ENCODE results near the gene PLA2G4E. TPM values are rescaled to one million over a fixed set of nuclear protein-coding genes. Genes with fewer than 3 reads are reported as not detected.

The PLA2G4E gene
- total RNA-seq, 1 experiment from 2014 or later: not detected

DNA sequence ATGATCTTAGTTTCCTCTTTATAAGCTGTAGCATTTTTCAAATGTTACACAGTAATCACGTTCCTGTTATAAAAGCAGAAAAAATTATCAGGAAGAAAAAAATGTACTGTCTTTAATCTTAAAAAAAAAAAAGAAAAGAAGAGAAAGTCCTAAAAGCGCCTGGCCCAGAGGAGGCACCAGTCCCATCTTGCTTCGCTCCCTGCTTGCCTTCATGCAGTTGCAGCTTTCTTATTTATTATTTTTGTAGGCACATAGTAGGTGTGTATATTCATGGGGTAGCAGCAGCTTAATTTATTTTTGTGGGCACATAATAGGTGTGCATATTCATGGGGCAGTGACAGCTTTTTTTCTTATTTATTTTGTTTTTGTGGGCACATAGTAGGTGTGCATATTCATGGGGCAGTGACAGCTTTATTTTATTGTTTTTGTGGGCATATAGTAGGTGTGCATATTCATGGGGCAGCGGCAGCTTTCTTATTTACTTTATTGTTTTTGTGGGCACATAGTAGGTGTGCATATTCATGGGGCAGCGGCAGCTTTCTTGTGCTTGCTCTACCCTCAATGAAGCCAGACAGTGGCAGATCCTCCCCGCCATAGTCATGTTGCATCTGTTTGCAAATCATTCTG lies 43.0 kb downstream of the PLA2G4E start:
- POLR2A ChIA-PET: no interaction called here
- DNase-seq (ENCODE audit: low read depth, low spot score) (no peak), ATAC-seq (no peak)
- intact Hi-C loops (cut with micrococcal nuclease; ENCODE audit: unreplicated experiment): no loop called here
- in situ Hi-C loops (cut with HindIII; ENCODE audit: low pct_unique_long_range_greater_than_20kb, low sequenced_read_pairs): no loop called here
- Histone ChIP-seq H3K27me3 (ENCODE audit: control insufficient read depth, insufficient read depth, low read length) (no peaks in the 10 kb centered on the region), H3K36me3 (ENCODE audit: control insufficient read depth, insufficient read depth, low read length) (no peaks in the 10 kb centered on the region), H3K9me3 (ENCODE audit: control insufficient read depth, insufficient read depth, low read depth, low read length) (no peaks in the 10 kb centered on the region), H3K4me1 (ENCODE audit: control insufficient read depth, insufficient read depth, low read length) (peaks cover 3% of the 10 kb centered on the region; the same call in 1 of the 2 replicates), H3K27ac (ENCODE audit: low read length) (no peak overlapping the region), H3K4me3 (ENCODE audit: low read depth in 2 of 2, low read length in 2 of 2) (no peak overlapping the region)
- no TSS peak for BruUV-seq (replicated peaks)
- no peak for TF ChIP-seq SIN3A (IDR thresholded peaks at IDR 0.05; ENCODE audit: borderline replicate concordance, insufficient read depth, low read depth, low read length)
- TF ChIP-seq TCF7L2 (IDR thresholded peaks at IDR 0.05; ENCODE audit: low read depth, low read length): no peak
- TF ChIP-seq REST (IDR thresholded peaks at IDR 0.05; ENCODE audit: insufficient read depth in 1 of 2, low read depth in 2 of 2, low read length in 1 of 2): no peak
- CTCF ChIA-PET: no interaction called here

DNA sequence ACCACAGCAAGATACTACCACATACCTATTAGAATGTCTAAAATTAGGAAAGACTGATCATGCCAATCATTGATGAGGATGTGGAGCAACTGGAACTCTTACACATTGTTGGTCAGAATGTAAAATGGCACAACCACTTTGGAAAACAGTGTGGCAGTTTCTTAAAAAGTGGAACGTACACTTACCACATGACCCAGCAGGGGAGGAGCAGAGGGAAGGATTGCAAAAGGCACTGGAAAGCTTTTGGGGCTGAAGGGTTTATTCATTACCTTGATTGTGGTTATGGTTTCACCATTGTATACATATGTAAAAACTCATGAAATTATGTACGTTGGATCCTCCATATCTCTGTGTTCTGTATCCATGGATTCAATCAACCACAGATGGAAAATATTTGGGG lies 45.2 kb downstream of the PLA2G4E start:
- Histone ChIP-seq H3K36me3 (ENCODE audit: control insufficient read depth, insufficient read depth, low read length) (no peaks in the 10 kb centered on the region; the same call in 1 of the 2 replicates), H3K27ac (ENCODE audit: low read length) (no peak overlapping the region), H3K4me1 (ENCODE audit: control insufficient read depth, insufficient read depth, low read length) (peaks cover 8% of the 10 kb centered on the region; the same call in 1 of the 2 replicates), H3K27me3 (ENCODE audit: control insufficient read depth, insufficient read depth, low read length) (no peaks in the 10 kb centered on the region), H3K4me3 (ENCODE audit: low read depth in 2 of 2, low read length in 2 of 2) (no peak overlapping the region), H3K9me3 (ENCODE audit: control insufficient read depth, insufficient read depth, low read depth, low read length) (no peaks in the 10 kb centered on the region)
- TF ChIP-seq, protein P1, sequence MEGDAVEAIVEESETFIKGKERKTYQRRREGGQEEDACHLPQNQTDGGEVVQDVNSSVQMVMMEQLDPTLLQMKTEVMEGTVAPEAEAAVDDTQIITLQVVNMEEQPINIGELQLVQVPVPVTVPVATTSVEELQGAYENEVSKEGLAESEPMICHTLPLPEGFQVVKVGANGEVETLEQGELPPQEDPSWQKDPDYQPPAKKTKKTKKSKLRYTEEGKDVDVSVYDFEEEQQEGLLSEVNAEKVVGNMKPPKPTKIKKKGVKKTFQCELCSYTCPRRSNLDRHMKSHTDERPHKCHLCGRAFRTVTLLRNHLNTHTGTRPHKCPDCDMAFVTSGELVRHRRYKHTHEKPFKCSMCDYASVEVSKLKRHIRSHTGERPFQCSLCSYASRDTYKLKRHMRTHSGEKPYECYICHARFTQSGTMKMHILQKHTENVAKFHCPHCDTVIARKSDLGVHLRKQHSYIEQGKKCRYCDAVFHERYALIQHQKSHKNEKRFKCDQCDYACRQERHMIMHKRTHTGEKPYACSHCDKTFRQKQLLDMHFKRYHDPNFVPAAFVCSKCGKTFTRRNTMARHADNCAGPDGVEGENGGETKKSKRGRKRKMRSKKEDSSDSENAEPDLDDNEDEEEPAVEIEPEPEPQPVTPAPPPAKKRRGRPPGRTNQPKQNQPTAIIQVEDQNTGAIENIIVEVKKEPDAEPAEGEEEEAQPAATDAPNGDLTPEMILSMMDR (IDR thresholded peaks at IDR 0.05): no peak
- TF ChIP-seq POLR2AphosphoS5 (IDR thresholded peaks at IDR 0.05; ENCODE audit: low read depth, low read length) (no peak), TCF7L2 (IDR thresholded peaks at IDR 0.05; ENCODE audit: low read depth, low read length) (no peak), SIN3A (IDR thresholded peaks at IDR 0.05; ENCODE audit: borderline replicate concordance, insufficient read depth, low read depth, low read length) (no peak), REST (IDR thresholded peaks at IDR 0.05; ENCODE audit: insufficient read depth in 1 of 2, low read depth in 2 of 2, low read length in 1 of 2) (no peak)
- intact Hi-C loops (cut with micrococcal nuclease; ENCODE audit: unreplicated experiment) (no loop called here), in situ Hi-C loops (cut with HindIII; ENCODE audit: low pct_unique_long_range_greater_than_20kb, low sequenced_read_pairs) (no loop called here)
- ATAC-seq: no peak
- DNase-seq (ENCODE audit: low read depth, low spot score): no peak
- ChIA-PET POLR2A (no interaction called here), CTCF (no interaction called here)
- BruUV-seq (replicated peaks): no TSS peak
